Activated T-cell treated with anti-CD3 and anti-CD28 coated beads, Interleukin-2, amount 50 U/mL, for 72 hours (primary cell): ENCODE measurements around the gene FASLG. TPM values are rescaled to one million over a fixed set of nuclear protein-coding genes. Genes with fewer than 3 reads are reported as not detected.

ENCODE experiments used
- ATAC-seq, 2 donors: fragments of 150-1000 bp; cut with Tn5 transposase; replicated peaks in 1 of 2; 2 replicates each; pipeline ENCODE4 v1.10.0; 2021; ENCODE audit warnings: moderate library complexity in 2 of 2, mild to moderate bottlenecking in 1 of 2
- DNase-seq, 2 donors: peaks; one replicate each; pipeline ENCODE4 v3.0.0; 2021 to 2022; ENCODE audit warnings: mixed read lengths in 1 of 2
- H3K27ac Mint-ChIP-seq: one replicate; pipeline ENCODE4 v1.8.0; 2022; ENCODE audit warnings: mild to moderate bottlenecking, moderate library complexity, mixed read lengths
- H3K27me3 Mint-ChIP-seq: one replicate; pipeline ENCODE4 v1.8.0; 2022; ENCODE audit warnings: low read depth, mixed read lengths
- H3K36me3 Mint-ChIP-seq, 2 donors: one replicate each; pipeline ENCODE4 v1.8.0; 2022; ENCODE audit warnings: mixed read lengths in 2 of 2, mild to moderate bottlenecking in 1 of 2; ENCODE audit not compliant: insufficient read depth in 2 of 2
- H3K4me1 Mint-ChIP-seq: one replicate; pipeline ENCODE4 v1.8.0; 2022; ENCODE audit warnings: low read depth, mixed read lengths
- H3K4me3 Mint-ChIP-seq, 2 donors: one replicate each; pipeline ENCODE4 v1.8.0; 2022; ENCODE audit warnings: mild to moderate bottlenecking in 2 of 2, mixed read lengths in 2 of 2, moderate library complexity in 2 of 2
- H3K9me3 Mint-ChIP-seq, 2 donors: one replicate each; pipeline ENCODE4 v1.8.0; 2022; ENCODE audit warnings: mixed read lengths in 2 of 2
- total RNA-seq, 2 donors: library from RNA; stranded (reverse); gene quantifications; one replicate each; pipeline ENCODE4 v1.2.3, GENCODE V29; 2022

The FASLG gene
- total RNA-seq, 2 donors from 2014 or later: 3.9 to 9.0 TPM

- Mint-ChIP-seq H3K27me3 (peaks cover 9% of the 10 kb centered on the region), H3K36me3 (no peaks in the 10 kb centered on the region), H3K9me3 (no peaks in the 10 kb centered on the region), H3K27ac (no peak overlapping the region), H3K4me1 (peaks cover 54% of the 10 kb centered on the region), H3K4me3 (peak overlapping the region in 1 of 2 donors; percentile 38)
- DNase-seq (no peak), ATAC-seq (no peak)
Measured at GRCh38 chr1:172630056-172630818, 28.7 kb upstream of the FASLG start.

- Mint-ChIP-seq H3K4me1 (peaks cover 54% of the 10 kb centered on the region), H3K4me3 (no peak overlapping the region)
- ATAC-seq: no peak
Measured at GRCh38 chr1:172630868-172631267, 28.0 kb upstream of the FASLG start.

GRCh38 chr1:172637522-172637921 is 21.4 kb upstream of the FASLG start:
- H3K27me3 Mint-ChIP-seq: peaks cover 18% of the 10 kb centered on the region

More at GRCh38 chr1:172630868-172631267, 28.0 kb upstream of the FASLG start:
- DNase-seq: no peak
- Mint-ChIP-seq H3K27me3 (peaks cover 6% of the 10 kb centered on the region), H3K9me3 (no peaks in the 10 kb centered on the region), H3K36me3 (no peaks in the 10 kb centered on the region), H3K27ac (no peak overlapping the region)

GRCh38 chr1:172638249-172638648 is 20.7 kb upstream of the FASLG start:
- DNase-seq (no peak), ATAC-seq (peak; percentile 1 to 2)
- H3K36me3 Mint-ChIP-seq: peaks cover 8 to 14% of the 10 kb centered on the region in 2 donors
- peaks cover 67% of the 10 kb centered on the region for H3K4me1 Mint-ChIP-seq
- peak overlapping the region; percentile 94 for H3K27ac Mint-ChIP-seq
- peaks cover 18% of the 10 kb centered on the region for H3K27me3 Mint-ChIP-seq
- peak overlapping the region; percentile 72 to 82 for H3K4me3 Mint-ChIP-seq
- peaks cover 3 to 5% of the 10 kb centered on the region in 2 donors for H3K9me3 Mint-ChIP-seq

More at GRCh38 chr1:172637522-172637921, 21.4 kb upstream of the FASLG start:
- peaks cover 3 to 5% of the 10 kb centered on the region in 2 donors for H3K9me3 Mint-ChIP-seq
- DNase-seq (peak; percentile 21 to 35), ATAC-seq (peak; percentile 2 to 27)
- H3K4me1 Mint-ChIP-seq: peaks cover 65% of the 10 kb centered on the region
- peaks cover 8 to 14% of the 10 kb centered on the region in 2 donors for H3K36me3 Mint-ChIP-seq
- peak overlapping the region; percentile 2 to 6 for H3K4me3 Mint-ChIP-seq
- peak overlapping the region; percentile 8 for H3K27ac Mint-ChIP-seq

GRCh38 chr1:172638885-172639831 is 19.7 kb upstream of the FASLG start:
- peaks cover 75% of the 10 kb centered on the region for H3K4me1 Mint-ChIP-seq
- H3K27me3 Mint-ChIP-seq: peaks cover 23% of the 10 kb centered on the region
- H3K4me3 Mint-ChIP-seq: peak overlapping the region; percentile 72 to 82
- DNase-seq (peak; percentile 84 to 92), ATAC-seq (peak; percentile 83 to 86)
- H3K36me3 Mint-ChIP-seq: peaks cover 8 to 14% of the 10 kb centered on the region in 2 donors
- H3K9me3 Mint-ChIP-seq: peaks cover 3 to 5% of the 10 kb centered on the region in 2 donors
- peak overlapping the region; percentile 94 for H3K27ac Mint-ChIP-seq

- peak overlapping the region; percentile 7 for H3K27ac Mint-ChIP-seq
- DNase-seq (no peak), ATAC-seq (no peak)
- peaks cover 84% of the 10 kb centered on the region for H3K4me1 Mint-ChIP-seq
- peaks cover 8 to 14% of the 10 kb centered on the region in 2 donors for H3K36me3 Mint-ChIP-seq
- H3K27me3 Mint-ChIP-seq: peaks cover 32% of the 10 kb centered on the region
- peak overlapping the region; percentile 72 to 82 for H3K4me3 Mint-ChIP-seq
- H3K9me3 Mint-ChIP-seq: peaks cover 3 to 5% of the 10 kb centered on the region in 2 donors
Measured at GRCh38 chr1:172640111-172640510, 18.8 kb upstream of the FASLG start.

GRCh38 chr1:172641492-172641891 is 17.4 kb upstream of the FASLG start:
- no peak overlapping the region for H3K27ac Mint-ChIP-seq
- no peak overlapping the region for H3K4me3 Mint-ChIP-seq
- DNase-seq (no peak), ATAC-seq (no peak)
- peaks cover 98% of the 10 kb centered on the region for H3K4me1 Mint-ChIP-seq
- H3K9me3 Mint-ChIP-seq: peaks cover 3 to 5% of the 10 kb centered on the region in 2 donors
- peaks cover 37% of the 10 kb centered on the region for H3K27me3 Mint-ChIP-seq
- H3K36me3 Mint-ChIP-seq: peaks cover 8 to 12% of the 10 kb centered on the region in 2 donors

GRCh38 chr1:172642970-172643369 is 15.9 kb upstream of the FASLG start:
- peak overlapping the region; percentile 23 to 44 for H3K4me3 Mint-ChIP-seq
- H3K27ac Mint-ChIP-seq: peak overlapping the region; percentile 17
- H3K36me3 Mint-ChIP-seq: peaks cover 2% of the 10 kb centered on the region in 2 donors

GRCh38 chr1:172646653-172647052 is 12.2 kb upstream of the FASLG start:
- DNase-seq (no peak), ATAC-seq (no peak)
- Mint-ChIP-seq H3K36me3 (peaks cover 0 to 2% of the 10 kb centered on the region in 2 donors), H3K27ac (no peak overlapping the region), H3K4me1 (peaks cover 83% of the 10 kb centered on the region), H3K9me3 (no peaks in the 10 kb centered on the region), H3K27me3 (peaks cover 33% of the 10 kb centered on the region), H3K4me3 (peak overlapping the region in 1 of 2 donors; percentile 16)

More at GRCh38 chr1:172642970-172643369, 15.9 kb upstream of the FASLG start:
- Mint-ChIP-seq H3K9me3 (peaks cover 0 to 2% of the 10 kb centered on the region in 2 donors), H3K27me3 (peaks cover 38% of the 10 kb centered on the region), H3K4me1 (peaks cover 100% of the 10 kb centered on the region)
- DNase-seq (no peak), ATAC-seq (no peak)

GRCh38 chr1:172647110-172647564 is 11.8 kb upstream of the FASLG start:
- DNase-seq (peak; percentile 59 to 73), ATAC-seq (peak; percentile 82 to 84)
- H3K27ac Mint-ChIP-seq: peak overlapping the region; percentile 14
- peaks cover 78% of the 10 kb centered on the region for H3K4me1 Mint-ChIP-seq
- peaks cover 0 to 2% of the 10 kb centered on the region in 2 donors for H3K36me3 Mint-ChIP-seq
- H3K27me3 Mint-ChIP-seq: peaks cover 32% of the 10 kb centered on the region
- peak overlapping the region; percentile 33 to 38 for H3K4me3 Mint-ChIP-seq
- H3K9me3 Mint-ChIP-seq: no peaks in the 10 kb centered on the region

GRCh38 chr1:172647987-172648386 is 10.9 kb upstream of the FASLG start:
- ATAC-seq (peak; percentile 24 to 38), DNase-seq (no peak)
- Mint-ChIP-seq H3K27ac (no peak overlapping the region), H3K36me3 (peaks cover 0 to 2% of the 10 kb centered on the region in 2 donors), H3K9me3 (no peaks in the 10 kb centered on the region), H3K27me3 (peaks cover 32% of the 10 kb centered on the region), H3K4me1 (peaks cover 70% of the 10 kb centered on the region), H3K4me3 (no peak overlapping the region)

GRCh38 chr1:172650474-172651193 is 8.3 kb upstream of the FASLG start:
- peak in 1 of 2 donors; percentile 56 for ATAC-seq

More at GRCh38 chr1:172650474-172651193, 8.3 kb upstream of the FASLG start:
- H3K4me3 Mint-ChIP-seq: no peak overlapping the region
- H3K36me3 Mint-ChIP-seq: peaks cover 4 to 5% of the 10 kb centered on the region in 2 donors
- peaks cover 20% of the 10 kb centered on the region for H3K27me3 Mint-ChIP-seq
- DNase-seq: no peak
- peaks cover 2 to 3% of the 10 kb centered on the region in 2 donors for H3K9me3 Mint-ChIP-seq
- no peak overlapping the region for H3K27ac Mint-ChIP-seq
- peaks cover 62% of the 10 kb centered on the region for H3K4me1 Mint-ChIP-seq
